Panc1 (cell line): ENCODE results near the gene FANCD2OS. TPM values are rescaled to one million over a fixed set of nuclear protein-coding genes. Genes with fewer than 3 reads are reported as not detected.

Source experiments
- ATAC-seq: fragments of 200-7000 bp; cut with Tn5 transposase; 2 replicates; pipeline ENCODE4 v1.9.1; 2020; ENCODE audit warnings: mild to moderate bottlenecking, moderate library complexity
- BruUV-seq: library from RNA; stranded (reverse); fragments of 400-500 nt; replicated peaks from 2 replicates; lab custom pipeline; 2021; lab: Mats Ljungman, UMichigan
- CTCF ChIA-PET: fragments of 300-600 bp; sonication (Branson Sonifier 250); formaldehyde crosslinking; loops from one replicate; lab custom pipeline; 2022; ENCODE audit warnings: antibody characterized with exemption; lab: Charles Lee
- POLR2A ChIA-PET: fragments of 300-600 bp; sonication (Branson Sonifier 250); formaldehyde crosslinking; loops from one replicate; lab custom pipeline; 2022; ENCODE audit warnings: antibody characterized with exemption; lab: Charles Lee
- DNase-seq: peaks from one replicate; pipeline ENCODE4 v3.0.0-alpha.2; 2010; ENCODE audit warnings: low read depth, low spot score
- H3K27ac ChIP-seq: 2 replicates; pipeline ENCODE4 v1.5.1; 2011; ENCODE audit warnings: mild to moderate bottlenecking, low read length, inconsistent platforms
- H3K27me3 ChIP-seq: fragments of 200-500 bp; sonication (Bioruptor generic); 2 replicates; pipeline ENCODE4 v1.6.0; 2014; ENCODE audit warnings: low read length, inconsistent platforms; ENCODE audit not compliant: control insufficient read depth, insufficient read depth
- H3K36me3 ChIP-seq: fragments of 200-500 bp; sonication (Bioruptor generic); 2 replicates; pipeline ENCODE4 v1.5.1; 2014; ENCODE audit warnings: inconsistent platforms, mild to moderate bottlenecking, low read length, moderate library complexity; ENCODE audit not compliant: control insufficient read depth, insufficient read depth
- H3K4me1 ChIP-seq: 2 replicates; pipeline ENCODE4 v1.5.1; 2011; ENCODE audit warnings: inconsistent platforms, mild to moderate bottlenecking, low read length, moderate library complexity; ENCODE audit not compliant: control insufficient read depth, insufficient read depth
- H3K4me3 ChIP-seq, 2 experiments: 2 replicates each; pipeline ENCODE4 v1.5.1; 2011 to 2012; ENCODE audit warnings: low read depth in 2 of 2, low read length in 2 of 2, mild to moderate bottlenecking in 2 of 2, inconsistent platforms in 1 of 2, moderate library complexity in 1 of 2
- H3K9me3 ChIP-seq: fragments of 200-500 bp; sonication (Bioruptor generic); 2 replicates; pipeline ENCODE4 v1.5.1; 2014; ENCODE audit warnings: low read depth, mild to moderate bottlenecking, inconsistent platforms, low read length, moderate library complexity; ENCODE audit not compliant: control insufficient read depth, insufficient read depth
- CTCF ChIP-seq: fragments of 450-650 bp; IDR thresholded peaks from 2 replicates; pipeline ENCODE4 v1.5.1; 2017; ENCODE audit warnings: mild to moderate bottlenecking
- POLR2AphosphoS5 ChIP-seq: IDR thresholded peaks from 2 replicates; pipeline ENCODE4 v1.6.1; 2012; ENCODE audit warnings: mild to moderate bottlenecking, low read depth, low read length, moderate library complexity
- REST ChIP-seq, 2 experiments: IDR thresholded peaks; 2 replicates each; pipeline ENCODE4 v1.6.1; 2011 to 2012; ENCODE audit warnings: low read depth in 2 of 2, control low read depth in 1 of 2, low read length in 1 of 2, mild to moderate bottlenecking in 1 of 2, moderate library complexity in 1 of 2; ENCODE audit not compliant: insufficient read depth in 1 of 2
- SIN3A ChIP-seq: IDR thresholded peaks from 2 replicates; pipeline ENCODE4 v1.6.1; 2012; ENCODE audit warnings: low read depth, mild to moderate bottlenecking, low read length, moderate library complexity, borderline replicate concordance; ENCODE audit not compliant: insufficient read depth
- TCF7L2 ChIP-seq: IDR thresholded peaks from 2 replicates; pipeline ENCODE4 v1.6.1; 2011; ENCODE audit warnings: mild to moderate bottlenecking, low read depth, low read length, inconsistent platforms
- in situ Hi-C: cut with HindIII; loops from 2 replicates; pipeline ENCODE4 v1.10.0; 2016; ENCODE audit warnings: low sequenced_read_pairs, low pct_unique_long_range_greater_than_20kb
- intact Hi-C: fragments of 100-400 bp; cut with micrococcal nuclease; formaldehyde crosslinking; loops from one replicate; pipeline ENCODE4 v1.10.0; 2022; ENCODE audit not compliant: unreplicated experiment
- total RNA-seq: library from RNA; stranded (reverse); gene quantifications from one replicate; pipeline ENCODE4 v1.2.1, GENCODE V29; 2021; ENCODE audit not compliant: unreplicated experiment

The FANCD2OS gene
- total RNA-seq, 1 experiment from 2014 or later: not detected

- DNase-seq (no peak), ATAC-seq (no peak; the same call in 1 of the 2 replicates)
- POLR2A ChIA-PET: interaction anchor here (0.6 kb wide), 1 partner anchor 208 kb away, joined by 3 read pairs; no protein-coding TSS in a partner anchor
- BruUV-seq: no TSS peak
- in situ Hi-C loops: no loop called here
- Histone ChIP-seq H3K4me3 (no peak overlapping the region), H3K36me3 (peaks cover 5% of the 10 kb centered on the region), H3K4me1 (no peaks in the 10 kb centered on the region), H3K27me3 (no peaks in the 10 kb centered on the region), H3K27ac (no peak overlapping the region), H3K9me3 (no peaks in the 10 kb centered on the region)
- intact Hi-C loops: no loop called here
- TF ChIP-seq TCF7L2: no peak
- TF ChIP-seq CTCF: no peak
- TF ChIP-seq REST (IDR thresholded peaks at IDR 0.05; ENCODE audit: insufficient read depth in 1 of 2, low read depth in 2 of 2, low read length in 1 of 2): no peak
- TF ChIP-seq SIN3A: no peak
- no peak for TF ChIP-seq POLR2AphosphoS5
- CTCF ChIA-PET: no interaction called here
These were observed 47.0 kb upstream of the FANCD2OS start for GRCh38 chr3:10155123-10155472.

GRCh38 chr3:10154335-10155122, 46.5 kb upstream of the FANCD2OS start:
- Histone ChIP-seq H3K4me1 (no peaks in the 10 kb centered on the region), H3K9me3 (no peaks in the 10 kb centered on the region), H3K27ac (no peak overlapping the region), H3K4me3 (no peak overlapping the region), H3K27me3 (no peaks in the 10 kb centered on the region), H3K36me3 (peaks cover 8% of the 10 kb centered on the region)
- intact Hi-C loops: no loop called here
- DNase-seq: no peak
- in situ Hi-C loops: no loop called here
- POLR2A ChIA-PET: no interaction called here
- no TSS peak for BruUV-seq
- ATAC-seq: 0 out of 2 replicates have a peak, but pooled peaks have one; percentile 48
- no peak for TF ChIP-seq POLR2AphosphoS5
- no peak for TF ChIP-seq TCF7L2
- no peak for TF ChIP-seq REST (IDR thresholded peaks at IDR 0.05; ENCODE audit: insufficient read depth in 1 of 2, low read depth in 2 of 2, low read length in 1 of 2)
- TF ChIP-seq SIN3A: no peak
- no peak for TF ChIP-seq CTCF
- CTCF ChIA-PET: no interaction called here
